Spleen (tissue), 7 donors: ENCODE data around the gene POU2F3.

Experiments
- CTCF ChIP-seq, 11 experiments: fragments of 200-600 bp in 7 of 11; fragments of 450-650 bp in 4 of 11; sonication (generic) in 4 of 11; IDR thresholded peaks in 8 of 11; conservative IDR thresholded peaks in 3 of 11; 1 replicate in 7 of 11; 2 replicates in 4 of 11; pipeline versions ENCODE4 v1.4.0 to v1.8.0; 2016 to 2021; ENCODE audit warnings: antibody characterized with exemption in 11 of 11, inconsistent platforms in 4 of 11, mild to moderate bottlenecking in 1 of 11
- POLR2A ChIP-seq, 3 donors: fragments of 450-650 bp; IDR thresholded peaks; one replicate each; pipeline ENCODE4 v1.5.1; 2017; ENCODE audit warnings: antibody characterized with exemption in 3 of 3, mild to moderate bottlenecking in 1 of 3
- POLR2AphosphoS5 ChIP-seq, 3 donors: sonication (generic); formaldehyde crosslinking; IDR thresholded peaks; one replicate each; pipeline ENCODE4 v1.5.1; 2017; ENCODE audit warnings: antibody characterized with exemption in 3 of 3
- donor health status: DM: no; HTN: no; CAD: no; lungs with moderate emphysema.
- donor health status: DM: no; HTN: no; CAD: no.
- donor health status: DM: no; HTN: no; CAD: no.

- TF ChIP-seq POLR2A (IDR thresholded peaks at IDR 0.05) (no peak), CTCF (IDR thresholded peaks at IDR 0.05 in 8 of 11, conservative IDR thresholded peaks at IDR 0.05 in 3 of 11) (no peak), POLR2AphosphoS5 (IDR thresholded peaks at IDR 0.05) (no peak)
Measured at GRCh38 chr11:120261931-120262330, 22.0 kb downstream of the POU2F3 start.
